SU-DHL-6 (cell line): ENCODE data around the gene ATP5PF.

Source experiments
- EZH2phosphoT487 ChIP-seq: fragments of 200-600 bp; sonication (generic), shearing (Covaris generic); conservative IDR thresholded peaks from 2 replicates; pipeline ENCODE4 v1.6.1; 2018; ENCODE audit warnings: mild to moderate bottlenecking, antibody characterized with exemption, low read length, moderate library complexity, mixed read lengths
- TF ChIP-seq, protein P1 (sequence below): fragments of 200-600 bp; sonication (generic); IDR thresholded peaks from one replicate; pipeline ENCODE4 v1.5.1; 2017; ENCODE audit warnings: antibody characterized with exemption, mild to moderate bottlenecking, low read length, moderate library complexity; ENCODE audit not compliant: insufficient read depth, poor library complexity, severe bottlenecking

DNA sequence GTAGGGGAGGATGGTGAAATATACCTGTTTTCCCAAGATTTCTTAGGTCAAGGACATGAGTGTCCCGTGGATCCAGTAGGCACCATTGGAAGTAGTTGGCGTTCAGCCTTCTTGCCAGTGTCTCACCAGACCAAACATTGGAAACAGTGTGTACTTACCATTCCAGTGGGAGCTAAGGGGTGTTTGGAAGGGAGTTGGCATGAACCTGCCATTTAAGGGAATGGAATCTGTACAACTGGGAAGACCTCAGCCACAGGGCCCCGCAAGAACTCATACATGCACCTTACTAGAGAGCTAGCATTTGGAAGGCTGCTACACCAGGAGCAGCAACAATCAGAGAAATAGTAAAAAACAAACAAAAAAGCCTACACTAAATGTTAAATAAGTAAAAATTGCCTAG lies 12.7 kb downstream of the ATP5PF start:
- TF ChIP-seq, protein P1, sequence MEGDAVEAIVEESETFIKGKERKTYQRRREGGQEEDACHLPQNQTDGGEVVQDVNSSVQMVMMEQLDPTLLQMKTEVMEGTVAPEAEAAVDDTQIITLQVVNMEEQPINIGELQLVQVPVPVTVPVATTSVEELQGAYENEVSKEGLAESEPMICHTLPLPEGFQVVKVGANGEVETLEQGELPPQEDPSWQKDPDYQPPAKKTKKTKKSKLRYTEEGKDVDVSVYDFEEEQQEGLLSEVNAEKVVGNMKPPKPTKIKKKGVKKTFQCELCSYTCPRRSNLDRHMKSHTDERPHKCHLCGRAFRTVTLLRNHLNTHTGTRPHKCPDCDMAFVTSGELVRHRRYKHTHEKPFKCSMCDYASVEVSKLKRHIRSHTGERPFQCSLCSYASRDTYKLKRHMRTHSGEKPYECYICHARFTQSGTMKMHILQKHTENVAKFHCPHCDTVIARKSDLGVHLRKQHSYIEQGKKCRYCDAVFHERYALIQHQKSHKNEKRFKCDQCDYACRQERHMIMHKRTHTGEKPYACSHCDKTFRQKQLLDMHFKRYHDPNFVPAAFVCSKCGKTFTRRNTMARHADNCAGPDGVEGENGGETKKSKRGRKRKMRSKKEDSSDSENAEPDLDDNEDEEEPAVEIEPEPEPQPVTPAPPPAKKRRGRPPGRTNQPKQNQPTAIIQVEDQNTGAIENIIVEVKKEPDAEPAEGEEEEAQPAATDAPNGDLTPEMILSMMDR = no peak
- no peak for TF ChIP-seq EZH2phosphoT487
